ES-I3 (cell line): Measurements from ENCODE around the gene ZBTB49.

ENCODE experiments used
- H3K36me3 ChIP-seq: 2 replicates; pipeline ENCODE4 v1.6.1; 2013; ENCODE audit warnings: mild to moderate bottlenecking, low read length, control low read depth, moderate library complexity; ENCODE audit not compliant: insufficient read depth
- H3K4me1 ChIP-seq: 2 replicates; pipeline ENCODE4 v1.6.1; 2013; ENCODE audit warnings: mild to moderate bottlenecking, control low read depth, low read length; ENCODE audit not compliant: insufficient read depth
- H3K9ac ChIP-seq: 2 replicates; pipeline ENCODE4 v1.6.1; 2013; ENCODE audit warnings: low read depth, mild to moderate bottlenecking, low read length, moderate library complexity
- H3K9me3 ChIP-seq: 2 replicates; pipeline ENCODE4 v1.6.1; 2013; ENCODE audit warnings: mild to moderate bottlenecking, low read length, moderate library complexity; ENCODE audit not compliant: control insufficient read depth, insufficient read depth

Gene ZBTB49

DNA sequence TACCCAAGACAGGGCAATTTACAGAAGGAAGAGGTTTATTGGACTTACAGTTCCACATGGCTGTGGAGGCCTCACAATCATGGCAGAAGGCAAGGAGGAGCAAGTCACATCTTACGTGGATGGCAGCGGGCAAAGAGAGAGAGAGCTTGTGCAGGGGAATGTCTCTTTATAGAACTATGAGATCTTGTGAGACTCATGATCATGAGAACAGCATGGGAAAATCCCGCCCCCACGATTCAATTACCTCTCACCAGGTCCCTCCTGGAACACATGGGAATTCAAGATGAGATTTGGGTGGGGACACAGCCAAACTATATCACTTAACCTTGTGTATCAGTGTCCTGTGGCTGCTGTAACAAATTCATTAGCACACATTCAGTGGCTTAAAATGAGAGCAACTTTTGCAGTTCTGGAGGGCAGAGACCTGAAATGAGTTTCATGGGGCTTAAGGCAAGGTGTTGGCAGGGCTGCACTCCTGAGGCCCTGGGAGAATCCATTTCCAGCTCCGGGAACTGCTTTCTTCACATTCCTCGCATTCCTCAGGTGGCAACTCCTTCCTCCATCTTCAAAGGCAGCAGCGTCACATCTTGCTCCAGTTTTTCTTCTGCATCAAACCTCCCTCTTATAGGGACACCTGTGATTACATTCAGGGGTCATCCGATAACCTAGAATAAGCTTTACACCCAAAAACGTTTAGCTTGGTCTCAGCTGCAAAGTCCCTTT, 74.6 kb downstream of the ZBTB49 start:
- no peak overlapping the region for H3K9ac ChIP-seq
- H3K36me3 ChIP-seq, result no peaks in the 10 kb centered on the region
- H3K4me1 ChIP-seq, result no peaks in the 10 kb centered on the region
- H3K9me3 ChIP-seq, result no peaks in the 10 kb centered on the region; the same call in none of the 2 replicates

DNA sequence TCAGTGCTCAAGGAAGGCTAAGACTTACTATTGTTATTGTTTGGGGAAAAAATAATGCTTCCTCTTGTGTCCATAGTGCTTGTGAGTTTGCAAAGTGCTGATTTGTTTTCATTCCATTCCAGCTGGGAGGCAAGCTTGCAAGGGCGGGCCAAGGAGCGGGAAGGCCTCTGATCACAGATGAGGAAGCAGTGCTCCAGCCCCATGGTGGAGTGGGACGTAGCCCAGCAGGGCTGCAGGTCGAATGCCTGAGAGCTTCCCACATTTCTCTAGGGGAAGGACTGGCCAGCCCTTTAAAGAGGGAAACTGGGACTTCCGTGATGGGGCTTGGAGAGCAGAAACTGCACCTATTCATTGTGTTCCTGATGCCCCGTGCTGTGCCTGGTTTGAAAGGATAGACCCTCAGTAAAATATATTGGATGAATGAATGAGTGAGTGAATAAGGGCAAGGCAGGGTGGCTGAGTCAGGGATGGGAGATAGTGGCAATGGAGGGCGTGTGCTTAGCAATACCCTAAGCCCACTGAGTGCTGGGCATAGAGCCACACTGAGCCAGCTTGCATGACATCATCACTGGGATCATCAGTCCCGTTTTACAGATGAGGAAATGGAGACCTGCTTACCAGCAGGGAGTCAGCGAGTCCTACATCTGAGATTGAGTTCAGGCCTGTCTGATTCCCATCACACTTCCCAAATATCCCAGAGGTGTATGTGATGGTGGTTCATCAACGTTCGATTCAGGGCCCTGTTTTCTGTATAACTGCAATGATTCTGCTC, 78.9 kb downstream of the ZBTB49 start:
- no peaks in the 10 kb centered on the region; the same call in none of the 2 replicates for H3K9me3 ChIP-seq
- H3K9ac ChIP-seq, result no peak overlapping the region
- H3K4me1 ChIP-seq, result no peaks in the 10 kb centered on the region
- H3K36me3 ChIP-seq, result no peaks in the 10 kb centered on the region
